HG03558 (cell line): ENCODE measurements around the gene ELOB.
A peak's percentile ranks its signal among the peaks of the same experiment; 100 is the strongest.

Source experiments
- ATAC-seq: cut with Tn5 transposase; IDR thresholded peaks from one replicate; pipeline ENCODE4 v1.9.1; 2021; ENCODE audit warnings: moderate number of reproducible peaks; ENCODE audit not compliant: unreplicated experiment; ENCODE audit errors: extremely low read depth

Gene ELOB

GRCh38 chr16:2752850-2753732, 24.0 kb downstream of the ELOB start:
- no peak for ATAC-seq

- ATAC-seq: peak; percentile 69
Measured at GRCh38 chr16:2752035-2752849, 24.8 kb downstream of the ELOB start, which contains the start of gene SRRM2. Gene SRRM2, plus strand, starts transcription at chr16:2752638. Its CDS starts 3,727 bp downstream, at chr16:2756365.

- ATAC-seq: no peak
Measured at GRCh38 chr16:2751577-2752034, 25.5 kb downstream of the ELOB start.

GRCh38 chr16:2749936-2750335, 27.1 kb downstream of the ELOB start:
- no peak for ATAC-seq

- ATAC-seq: no peak
Measured at GRCh38 chr16:2749476-2749875, 27.6 kb downstream of the ELOB start.

GRCh38 chr16:2748757-2749455, 28.2 kb downstream of the ELOB start:
- ATAC-seq: no peak

GRCh38 chr16:2745961-2746360, 31.1 kb downstream of the ELOB start:
- ATAC-seq: no peak

- ATAC-seq: no peak
Measured at GRCh38 chr16:2745116-2745890, 31.8 kb downstream of the ELOB start.

- no peak for ATAC-seq
Measured at GRCh38 chr16:2744711-2745110, 32.4 kb downstream of the ELOB start.

- no peak for ATAC-seq
Measured at GRCh38 chr16:2743007-2743810, 33.9 kb downstream of the ELOB start.

- ATAC-seq: no peak
Measured at GRCh38 chr16:2742323-2743006, 34.6 kb downstream of the ELOB start.

- no peak for ATAC-seq
Measured at GRCh38 chr16:2741168-2741567, 35.9 kb downstream of the ELOB start.

GRCh38 chr16:2740476-2740875, 36.6 kb downstream of the ELOB start:
- no peak for ATAC-seq

- no peak for ATAC-seq
Measured at GRCh38 chr16:2739625-2740430, 37.3 kb downstream of the ELOB start.

GRCh38 chr16:2738615-2739014, 38.5 kb downstream of the ELOB start:
- no peak for ATAC-seq

GRCh38 chr16:2737895-2738418, 39.1 kb downstream of the ELOB start:
- no peak for ATAC-seq

- no peak for ATAC-seq
Measured at GRCh38 chr16:2737238-2737605, 39.9 kb downstream of the ELOB start.
